Thoracic aorta (tissue), 2 donors: ENCODE results near the gene FHL1. TPM values are rescaled to one million over a fixed set of nuclear protein-coding genes. Genes with fewer than 3 reads are reported as not detected.

Experiments
- ATAC-seq: fragments of 150-250 bp; one replicate; pipeline ENCODE4 v1.8.0; 2017; ENCODE audit warnings: low read depth; ENCODE audit not compliant: insufficient number of reproducible peaks, low FRiP score
- DNase-seq: peaks from one replicate; pipeline ENCODE4 v3.0.0-alpha.2; 2020; ENCODE audit warnings: low spot score
- H3K27ac ChIP-seq, 2 donors: fragments of 200-600 bp; sonication (generic); 1 replicate in 1 of 2; 2 replicates in 1 of 2; pipeline ENCODE4 v1.5.1; 2016; ENCODE audit warnings: mild to moderate bottlenecking in 2 of 2, moderate library complexity in 2 of 2
- H3K27me3 ChIP-seq: fragments of 200-600 bp; sonication (generic); replicated peaks from 2 replicates; pipeline ENCODE4 v1.6.0; 2016; ENCODE audit warnings: mild to moderate bottlenecking; ENCODE audit not compliant: insufficient read depth
- H3K36me3 ChIP-seq: fragments of 200-600 bp; sonication (generic); one replicate; pipeline ENCODE4 v1.5.1; 2016
- H3K4me1 ChIP-seq, 2 donors: fragments of 200-600 bp; sonication (generic); 1 replicate in 1 of 2; 2 replicates in 1 of 2; pipeline versions ENCODE4 v1.5.1 to v1.6.0; 2016; ENCODE audit warnings: low read depth in 2 of 2, mild to moderate bottlenecking in 1 of 2; ENCODE audit not compliant: control insufficient read depth in 1 of 2
- H3K4me3 ChIP-seq: fragments of 200-600 bp; sonication (generic); 2 replicates; pipeline ENCODE4 v1.5.1; 2016; ENCODE audit warnings: mild to moderate bottlenecking
- H3K9me3 ChIP-seq: fragments of 200-600 bp; sonication (generic); 2 replicates; pipeline ENCODE4 v1.5.1; 2016
- CTCF ChIP-seq: fragments of 200-600 bp; sonication (generic); IDR thresholded peaks from one replicate; pipeline ENCODE4 v1.5.1; 2019; ENCODE audit warnings: antibody characterized with exemption
- total RNA-seq, 2 donors: library from RNA; depleted of rRNA; stranded (reverse); fragments of >200 nt; gene quantifications; one replicate each; pipeline versions ENCODE4 v1.1.0 to v1.2.3, GENCODE V29; 2016

The FHL1 gene
- total RNA-seq, 2 donors from 2014 or later: 1,134 to 3,147 TPM

- Histone ChIP-seq H3K27ac (peak overlapping the region in 1 of 2 donors; percentile 82), H3K36me3 (no peaks in the 10 kb centered on the region), H3K4me3 (peak overlapping the region; percentile 9), H3K4me1 (peaks cover 49 to 86% of the 10 kb centered on the region in 2 donors), H3K27me3 (no peaks in the 10 kb centered on the region), H3K9me3 (no peaks in the 10 kb centered on the region)
- TF ChIP-seq CTCF: no peak
- ATAC-seq: no peak
- no peak for DNase-seq
Measured at GRCh38 chrX:136191171-136191570, 43.8 kb downstream of the FHL1 start.

- Histone ChIP-seq H3K27me3 (no peaks in the 10 kb centered on the region), H3K9me3 (no peaks in the 10 kb centered on the region), H3K4me3 (no peak overlapping the region), H3K4me1 (peaks cover 49 to 86% of the 10 kb centered on the region in 2 donors), H3K36me3 (no peaks in the 10 kb centered on the region), H3K27ac (peak overlapping the region; percentile 66 to 82)
- DNase-seq (no peak), ATAC-seq (no peak)
- no peak for TF ChIP-seq CTCF
Measured at GRCh38 chrX:136192135-136192534, 44.8 kb downstream of the FHL1 start.

- H3K36me3 ChIP-seq: no peaks in the 10 kb centered on the region
- TF ChIP-seq CTCF: no peak
- H3K9me3 ChIP-seq: no peaks in the 10 kb centered on the region
- peaks cover 49 to 90% of the 10 kb centered on the region in 2 donors for H3K4me1 ChIP-seq
- DNase-seq (no peak), ATAC-seq (no peak)
- H3K27me3 ChIP-seq: no peaks in the 10 kb centered on the region
- H3K27ac ChIP-seq: peak overlapping the region; percentile 66 to 82
- no peak overlapping the region for H3K4me3 ChIP-seq
Measured at GRCh38 chrX:136192839-136193414, 45.6 kb downstream of the FHL1 start.

GRCh38 chrX:136193771-136194170, 46.4 kb downstream of the FHL1 start:
- no peak overlapping the region for H3K4me3 ChIP-seq
- no peak for DNase-seq
- no peaks in the 10 kb centered on the region for H3K36me3 ChIP-seq
- ATAC-seq: no peak
- TF ChIP-seq CTCF: no peak
- H3K27me3 ChIP-seq: no peaks in the 10 kb centered on the region
- H3K9me3 ChIP-seq: no peaks in the 10 kb centered on the region
- H3K4me1 ChIP-seq: peaks cover 43 to 87% of the 10 kb centered on the region in 2 donors
- H3K27ac ChIP-seq: peak overlapping the region; percentile 66 to 82

- DNase-seq (no peak), ATAC-seq (no peak)
- Histone ChIP-seq H3K9me3 (no peaks in the 10 kb centered on the region), H3K27ac (peak overlapping the region; percentile 79 to 82), H3K4me3 (no peak overlapping the region), H3K4me1 (peaks cover 40 to 81% of the 10 kb centered on the region in 2 donors), H3K27me3 (no peaks in the 10 kb centered on the region), H3K36me3 (no peaks in the 10 kb centered on the region)
- TF ChIP-seq CTCF: no peak
Measured at GRCh38 chrX:136194536-136194935, 47.2 kb downstream of the FHL1 start.
